Spleen (tissue), 11 donors: ENCODE measurements around the gene AGPAT3. TPM values are rescaled to one million over a fixed set of nuclear protein-coding genes. Genes with fewer than 3 reads are reported as not detected.
A peak's percentile ranks its signal among the peaks of the same experiment; 100 is the strongest.

Experiments
- DNase-seq: peaks from one replicate; pipeline ENCODE4 v3.0.0-alpha.2; 2020
- H3K27ac ChIP-seq, 8 donors: fragments of 200-600 bp; sonication (generic) in 7 of 8; 1 replicate in 4 of 8; 2 replicates in 4 of 8; pipeline versions ENCODE4 v1.5.0 to v1.8.0; 2016 to 2021; ENCODE audit warnings: inconsistent platforms in 4 of 8, mild to moderate bottlenecking in 4 of 8, moderate library complexity in 1 of 8
- H3K27me3 ChIP-seq, 7 donors: fragments of 200-600 bp; sonication (generic) in 6 of 7; replicated peaks in 1 of 7; 1 replicate in 4 of 7; 2 replicates in 3 of 7; pipeline versions ENCODE4 v1.5.0 to v1.8.0; 2016 to 2021; ENCODE audit warnings: inconsistent platforms in 3 of 7, mild to moderate bottlenecking in 1 of 7
- H3K36me3 ChIP-seq, 6 donors: fragments of 200-600 bp; sonication (generic) in 5 of 6; 1 replicate in 4 of 6; 2 replicates in 2 of 6; pipeline versions ENCODE4 v1.5.0 to v1.8.0; 2016 to 2021; ENCODE audit warnings: inconsistent platforms in 2 of 6
- H3K4me1 ChIP-seq, 6 donors: fragments of 200-600 bp; sonication (generic) in 5 of 6; 1 replicate in 3 of 6; 2 replicates in 3 of 6; pipeline versions ENCODE4 v1.5.0 to v1.8.0; 2016 to 2021; ENCODE audit warnings: inconsistent platforms in 3 of 6
- H3K4me3 ChIP-seq, 8 donors: fragments of 200-600 bp; sonication (generic) in 7 of 8; 1 replicate in 4 of 8; 2 replicates in 4 of 8; pipeline versions ENCODE4 v1.5.0 to v1.8.0; 2016 to 2021; ENCODE audit warnings: inconsistent platforms in 4 of 8, mild to moderate bottlenecking in 4 of 8, moderate library complexity in 2 of 8
- H3K9me3 ChIP-seq, 8 donors: fragments of 200-600 bp; sonication (generic) in 7 of 8; 1 replicate in 4 of 8; 2 replicates in 4 of 8; pipeline versions ENCODE4 v1.5.0 to v1.8.0; 2016 to 2021; ENCODE audit warnings: inconsistent platforms in 4 of 8
- POLR2A ChIP-seq, 3 donors: fragments of 450-650 bp; IDR thresholded peaks; one replicate each; pipeline ENCODE4 v1.5.1; 2017; ENCODE audit warnings: antibody characterized with exemption in 3 of 3, mild to moderate bottlenecking in 1 of 3
- POLR2AphosphoS5 ChIP-seq, 3 donors: sonication (generic); formaldehyde crosslinking; IDR thresholded peaks; one replicate each; pipeline ENCODE4 v1.5.1; 2017; ENCODE audit warnings: antibody characterized with exemption in 3 of 3
- WGBS, 5 donors: extraction: QIAGEN DNeasy Blood & Tissue Kit in 3 of 5; methylation state at CpG; one replicate each; pipeline versions ENCODE4 v1.1.5 to v1.1.7; 2013 to 2018; 5-methylcytosine and 5-hydroxymethylcytosine counted together
- intact Hi-C: fragments of 100-400 bp; cut with DNase I; formaldehyde crosslinking; loops from one replicate; pipeline ENCODE4 v1.15.0; 2023; ENCODE audit warnings: low total_unique reads
- polyA plus RNA-seq, 3 donors: library from polyadenylated mRNA; stranded (reverse); fragments of 200-250 nt; gene quantifications; one replicate each; pipeline ENCODE4 v1.2.1, GENCODE V29; 2013
- total RNA-seq, 7 donors: library from RNA; depleted of rRNA in 3 of 7; stranded (reverse); fragments of >200 nt in 3 of 7; fragmentation: NEBNext Ultra II Directional in 4 of 7; extraction: Animal tissue kit (Norgen Biotek cat#: 25700) in 4 of 7; gene quantifications; one replicate each; pipeline versions ENCODE4 v1.1.0 to v1.2.1, GENCODE V29; 2016 to 2021
- TF ChIP-seq, protein P1 (sequence below), 11 experiments: fragments of 200-600 bp in 7 of 11; fragments of 450-650 bp in 4 of 11; sonication (generic) in 4 of 11; IDR thresholded peaks in 8 of 11; conservative IDR thresholded peaks in 3 of 11; 1 replicate in 7 of 11; 2 replicates in 4 of 11; pipeline versions ENCODE4 v1.4.0 to v1.8.0; 2016 to 2021; ENCODE audit warnings: antibody characterized with exemption in 11 of 11, inconsistent platforms in 4 of 11, mild to moderate bottlenecking in 1 of 11
- donor health status: healthy with polysubstance abuse.
- donor health status: DM: no; HTN: no; CAD: no; lungs with moderate emphysema.
- donor health status: DM: no; HTN: no; CAD: no.
- donor health status: Bipolar disorder and iron deficiency.
- donor health status: healthy.
- donor health status: DM: no; HTN: no; CAD: no.
- donor health status: DM: yes; HTN: yes; CAD: no.

AGPAT3 gene
- total and polyA plus RNA-seq, 10 donors: 6.9 to 92.0 (median 56.0) TPM

DNA sequence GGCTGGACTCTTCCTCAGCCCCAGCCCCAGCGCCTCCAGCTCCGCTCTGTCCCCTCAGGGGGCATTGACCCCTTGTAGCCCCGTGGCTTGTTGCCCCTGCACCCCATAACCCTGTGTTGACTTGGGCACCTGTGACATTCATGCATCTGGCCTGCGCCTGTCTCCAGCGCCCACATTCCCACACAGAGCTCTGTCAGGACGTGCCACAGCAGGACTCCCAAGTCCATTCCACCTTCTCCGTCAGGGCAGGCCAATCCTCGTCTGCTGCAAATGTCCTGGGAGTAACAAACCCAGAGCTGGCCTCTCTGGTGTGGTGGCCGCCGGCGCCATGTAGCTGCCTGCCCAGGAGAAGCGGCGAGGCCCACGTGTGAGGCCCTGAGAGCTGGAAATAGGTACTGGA lies 60.6 kb downstream of the AGPAT3 start:
- intact Hi-C loops: no loop called here
- WGBS, 5 donors: 91 to 96% (median 95%) methylated on average over 8 to 14 of the region's 14 CpGs
- H3K4me3 ChIP-seq: no peak overlapping the region
- H3K4me1 ChIP-seq: peaks cover 11 to 90% (median 53%) of the 10 kb centered on the region in 6 donors
- H3K27ac ChIP-seq: peak overlapping the region in 1 of 8 donors; percentile 27
- DNase-seq: no peak
- peaks cover 0 to 51% (median 16%) of the 10 kb centered on the region in 6 donors for H3K36me3 ChIP-seq
- no peaks in the 10 kb centered on the region for H3K9me3 ChIP-seq
- no peak for TF ChIP-seq POLR2A (IDR thresholded peaks at IDR 0.05)
- TF ChIP-seq POLR2AphosphoS5 (IDR thresholded peaks at IDR 0.05): no peak
- TF ChIP-seq, protein P1, sequence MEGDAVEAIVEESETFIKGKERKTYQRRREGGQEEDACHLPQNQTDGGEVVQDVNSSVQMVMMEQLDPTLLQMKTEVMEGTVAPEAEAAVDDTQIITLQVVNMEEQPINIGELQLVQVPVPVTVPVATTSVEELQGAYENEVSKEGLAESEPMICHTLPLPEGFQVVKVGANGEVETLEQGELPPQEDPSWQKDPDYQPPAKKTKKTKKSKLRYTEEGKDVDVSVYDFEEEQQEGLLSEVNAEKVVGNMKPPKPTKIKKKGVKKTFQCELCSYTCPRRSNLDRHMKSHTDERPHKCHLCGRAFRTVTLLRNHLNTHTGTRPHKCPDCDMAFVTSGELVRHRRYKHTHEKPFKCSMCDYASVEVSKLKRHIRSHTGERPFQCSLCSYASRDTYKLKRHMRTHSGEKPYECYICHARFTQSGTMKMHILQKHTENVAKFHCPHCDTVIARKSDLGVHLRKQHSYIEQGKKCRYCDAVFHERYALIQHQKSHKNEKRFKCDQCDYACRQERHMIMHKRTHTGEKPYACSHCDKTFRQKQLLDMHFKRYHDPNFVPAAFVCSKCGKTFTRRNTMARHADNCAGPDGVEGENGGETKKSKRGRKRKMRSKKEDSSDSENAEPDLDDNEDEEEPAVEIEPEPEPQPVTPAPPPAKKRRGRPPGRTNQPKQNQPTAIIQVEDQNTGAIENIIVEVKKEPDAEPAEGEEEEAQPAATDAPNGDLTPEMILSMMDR (IDR thresholded peaks at IDR 0.05 in 8 of 11, conservative IDR thresholded peaks at IDR 0.05 in 3 of 11): no peak
- no peaks in the 10 kb centered on the region for H3K27me3 ChIP-seq

DNA sequence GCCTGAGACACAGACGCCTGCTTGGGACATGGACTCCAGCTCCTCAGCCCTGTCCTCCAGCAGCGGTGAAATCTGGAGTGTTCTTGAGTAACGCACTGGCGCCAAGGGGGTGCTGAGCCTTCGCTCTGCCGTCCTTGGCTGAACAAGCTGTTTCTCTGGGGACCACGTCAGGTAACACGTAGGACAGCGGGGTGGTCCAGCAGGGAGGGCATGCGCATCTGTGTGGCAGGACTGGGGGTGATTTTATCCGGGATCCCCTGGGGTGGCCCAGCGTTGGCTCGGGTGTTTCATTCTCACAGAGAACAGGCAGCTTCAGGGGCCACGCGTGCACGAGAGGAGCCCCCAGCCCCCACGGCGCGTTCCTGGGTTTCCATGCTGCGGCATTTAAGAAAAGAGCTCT lies 61.2 kb downstream of the AGPAT3 start:
- intact Hi-C loops: no loop called here
- WGBS, 5 donors: 91 to 95% (median 93%) methylated on average over 20 of the region's 20 CpGs
- DNase-seq: no peak

DNA sequence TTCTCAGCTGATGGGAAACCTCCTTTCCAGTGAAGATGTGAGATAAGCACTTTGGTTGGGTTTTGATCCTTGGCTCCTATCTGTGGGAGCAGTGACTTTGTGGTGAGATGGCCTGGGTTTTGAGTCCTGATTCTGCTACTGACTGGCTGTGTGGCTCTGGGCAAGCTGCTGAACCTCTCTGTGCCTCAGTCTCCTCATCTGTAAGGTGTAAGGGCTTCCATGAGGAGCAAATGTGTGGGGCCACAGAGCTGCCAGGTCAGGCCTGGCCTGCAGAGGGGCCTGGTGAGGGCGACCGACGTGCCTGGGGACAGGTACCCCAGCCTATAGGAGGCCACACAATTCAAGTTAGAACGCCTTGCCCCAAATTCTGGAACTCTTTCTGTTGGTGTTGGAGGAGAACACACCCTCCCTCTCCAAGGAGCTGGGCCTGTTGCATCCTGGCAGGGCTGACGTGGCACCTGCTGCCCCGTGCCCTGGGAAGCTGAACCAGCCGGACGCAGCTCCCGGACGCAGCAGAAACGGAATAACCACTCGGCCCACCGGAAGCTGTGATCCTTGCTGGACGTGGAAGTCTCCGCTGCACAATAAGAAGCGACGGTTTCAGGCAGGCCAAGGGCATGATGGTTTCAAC lies 62.7 kb downstream of the AGPAT3 start:
- DNase-seq: no peak

More for the DNA sequence above, 61.2 kb downstream of the AGPAT3 start:
- TF ChIP-seq POLR2AphosphoS5 (IDR thresholded peaks at IDR 0.05): no peak
- Histone ChIP-seq H3K9me3 (no peaks in the 10 kb centered on the region), H3K4me3 (no peak overlapping the region), H3K27me3 (no peaks in the 10 kb centered on the region), H3K4me1 (peaks cover 11 to 89% (median 54%) of the 10 kb centered on the region in 6 donors), H3K36me3 (peaks cover 0 to 51% (median 16%) of the 10 kb centered on the region in 6 donors), H3K27ac (no peak overlapping the region)

DNA sequence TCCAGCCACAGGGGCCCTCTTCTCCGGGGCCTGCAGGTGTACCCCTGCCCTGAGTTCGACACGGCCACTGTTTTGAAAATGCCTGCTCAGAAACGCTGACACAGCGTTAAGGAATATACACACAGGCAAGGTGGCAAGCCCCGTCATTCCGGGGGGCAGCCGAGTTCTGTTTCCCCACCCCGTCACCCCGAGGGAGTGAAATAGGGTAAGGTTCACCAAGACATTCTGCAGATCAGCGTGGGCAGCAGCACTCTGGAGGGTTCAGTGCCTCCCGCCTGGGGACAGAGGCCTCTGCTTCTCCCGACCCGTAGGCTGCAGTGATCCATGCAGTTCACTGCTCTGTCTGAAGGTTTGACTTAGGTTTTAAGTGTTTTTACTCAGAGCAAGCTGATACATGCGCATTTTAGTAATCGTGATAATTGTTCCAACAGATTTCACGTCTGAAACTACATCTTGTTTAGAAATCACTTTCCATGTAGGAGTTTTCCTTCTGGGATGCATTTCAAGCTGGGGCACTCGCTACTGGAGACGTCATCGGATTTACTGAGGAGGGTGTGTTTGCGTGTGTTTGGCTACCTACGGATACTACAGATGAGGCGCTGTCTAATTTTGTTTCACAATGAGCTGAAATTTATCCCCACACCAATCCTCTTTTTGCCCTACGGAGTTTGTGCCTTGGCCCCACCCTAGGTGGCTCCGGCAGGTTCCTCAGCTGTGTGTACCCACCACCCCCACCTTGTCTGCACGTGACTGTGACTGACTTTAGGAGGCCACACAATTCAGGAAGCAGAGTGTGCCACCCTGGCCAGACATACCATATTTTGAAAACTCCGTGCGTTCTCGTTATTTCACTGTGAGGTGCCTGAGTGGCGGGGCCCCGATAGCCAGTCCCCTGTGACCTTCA lies 63.5 kb downstream of the AGPAT3 start:
- no peak for DNase-seq
- intact Hi-C loops: no loop called here
- TF ChIP-seq, protein P1 (IDR thresholded peaks at IDR 0.05 in 8 of 11, conservative IDR thresholded peaks at IDR 0.05 in 3 of 11): no peak
- TF ChIP-seq POLR2A (IDR thresholded peaks at IDR 0.05) (no peak), POLR2AphosphoS5 (IDR thresholded peaks at IDR 0.05) (no peak)
- 90 to 93% (median 92%) methylated on average over 31 of the region's 31 CpGs for WGBS, 5 donors
- Histone ChIP-seq H3K36me3 (peaks cover 0 to 61% (median 16%) of the 10 kb centered on the region in 6 donors), H3K27me3 (no peaks in the 10 kb centered on the region), H3K9me3 (no peaks in the 10 kb centered on the region), H3K4me1 (peaks cover 3 to 66% (median 33%) of the 10 kb centered on the region in 6 donors), H3K27ac (peak overlapping the region in 1 of 8 donors; percentile 17), H3K4me3 (no peak overlapping the region)

More for the DNA sequence above, 62.7 kb downstream of the AGPAT3 start:
- TF ChIP-seq POLR2A (IDR thresholded peaks at IDR 0.05) (no peak), POLR2AphosphoS5 (IDR thresholded peaks at IDR 0.05) (peak in 2 of 3 donors; percentile 57 to 72)
- no peaks in the 10 kb centered on the region for H3K27me3 ChIP-seq
- no peak overlapping the region for H3K4me3 ChIP-seq
- intact Hi-C loops: no loop called here
- no peaks in the 10 kb centered on the region for H3K9me3 ChIP-seq
- peaks cover 0 to 60% (median 16%) of the 10 kb centered on the region in 6 donors for H3K36me3 ChIP-seq
- 83 to 94% (median 88%) methylated on average over 13 to 17 of the region's 17 CpGs for WGBS, 5 donors
- H3K4me1 ChIP-seq: peaks cover 7 to 74% (median 40%) of the 10 kb centered on the region in 6 donors
- H3K27ac ChIP-seq: peak overlapping the region in 2 of 8 donors; percentile 2 to 38
